ENCODE results near the gene VASN.

Gene VASN

DNA sequence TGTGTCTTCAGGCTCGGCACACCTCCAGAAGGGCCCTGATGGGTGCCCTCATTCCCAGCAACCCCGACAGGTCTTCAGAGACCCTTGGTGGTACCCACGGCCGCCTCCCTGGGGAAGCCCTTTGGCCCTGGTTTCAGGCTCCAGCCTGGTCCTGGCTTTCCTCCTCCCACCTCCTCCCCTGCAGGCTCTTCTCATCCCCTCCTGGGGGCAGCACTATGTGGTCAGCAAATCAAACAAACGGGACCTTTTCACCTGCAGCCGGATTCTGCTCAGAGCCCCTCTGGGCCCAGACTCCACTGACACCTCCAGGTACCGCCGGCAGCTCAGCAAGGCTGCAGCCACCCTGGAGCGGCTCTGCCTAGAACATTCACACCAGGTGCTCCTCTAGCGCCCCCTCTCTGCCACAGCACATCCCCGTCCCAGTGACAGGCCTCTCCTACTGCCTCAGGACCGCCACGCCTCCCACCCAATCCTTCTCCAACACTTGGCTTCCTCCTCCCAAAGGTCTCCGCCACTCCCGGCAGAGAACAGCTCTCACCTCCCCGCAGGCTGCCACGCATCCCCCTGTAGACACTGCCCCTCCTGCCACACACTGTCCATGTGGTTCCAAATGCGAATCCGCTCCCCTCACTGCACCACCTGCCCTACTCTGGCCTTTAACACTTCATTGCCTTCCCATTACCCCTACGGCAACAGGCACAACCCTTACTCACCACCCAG lies 32.8 kb downstream of the VASN start:
- peak; percentile 58 for DNase-seq
- peak; percentile 44 for ATAC-seq

DNA sequence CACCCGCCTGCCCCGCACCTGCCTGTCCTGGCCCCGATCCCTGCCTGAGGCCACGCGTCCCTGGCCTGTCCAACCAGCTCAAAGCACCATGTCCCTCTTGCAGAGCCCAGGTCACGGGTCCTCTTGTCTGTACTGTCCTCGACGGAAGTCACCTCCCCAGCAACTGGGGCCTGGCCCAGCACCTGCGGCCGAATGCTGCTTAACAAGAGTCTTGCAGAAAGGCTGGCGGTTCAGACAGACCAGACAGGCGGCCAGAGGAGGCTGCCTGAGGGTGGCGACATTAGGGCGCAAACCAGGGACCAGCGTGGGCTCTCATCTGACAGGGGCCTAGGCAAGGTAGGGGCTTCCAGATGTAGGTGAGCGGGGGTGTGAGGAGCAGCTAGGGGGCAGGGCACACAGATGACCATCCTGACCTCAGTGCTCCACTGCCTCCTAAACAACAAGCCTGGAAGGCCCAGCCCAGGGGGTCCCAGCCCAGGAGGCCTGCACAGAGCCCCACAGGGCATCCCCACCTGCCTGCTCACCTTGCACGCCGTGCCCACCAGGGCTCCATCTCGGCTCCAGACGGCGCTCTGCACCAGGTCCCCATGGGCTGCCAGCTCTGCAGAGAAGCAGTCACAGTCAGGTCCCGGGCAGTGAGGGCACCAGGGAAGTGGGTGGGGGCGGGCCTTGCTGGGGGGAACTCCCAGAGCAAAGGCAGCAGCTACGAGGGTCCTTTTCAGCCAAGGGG lies 33.5 kb downstream of the VASN start:
- no peak for ATAC-seq
- no peak for DNase-seq

DNA sequence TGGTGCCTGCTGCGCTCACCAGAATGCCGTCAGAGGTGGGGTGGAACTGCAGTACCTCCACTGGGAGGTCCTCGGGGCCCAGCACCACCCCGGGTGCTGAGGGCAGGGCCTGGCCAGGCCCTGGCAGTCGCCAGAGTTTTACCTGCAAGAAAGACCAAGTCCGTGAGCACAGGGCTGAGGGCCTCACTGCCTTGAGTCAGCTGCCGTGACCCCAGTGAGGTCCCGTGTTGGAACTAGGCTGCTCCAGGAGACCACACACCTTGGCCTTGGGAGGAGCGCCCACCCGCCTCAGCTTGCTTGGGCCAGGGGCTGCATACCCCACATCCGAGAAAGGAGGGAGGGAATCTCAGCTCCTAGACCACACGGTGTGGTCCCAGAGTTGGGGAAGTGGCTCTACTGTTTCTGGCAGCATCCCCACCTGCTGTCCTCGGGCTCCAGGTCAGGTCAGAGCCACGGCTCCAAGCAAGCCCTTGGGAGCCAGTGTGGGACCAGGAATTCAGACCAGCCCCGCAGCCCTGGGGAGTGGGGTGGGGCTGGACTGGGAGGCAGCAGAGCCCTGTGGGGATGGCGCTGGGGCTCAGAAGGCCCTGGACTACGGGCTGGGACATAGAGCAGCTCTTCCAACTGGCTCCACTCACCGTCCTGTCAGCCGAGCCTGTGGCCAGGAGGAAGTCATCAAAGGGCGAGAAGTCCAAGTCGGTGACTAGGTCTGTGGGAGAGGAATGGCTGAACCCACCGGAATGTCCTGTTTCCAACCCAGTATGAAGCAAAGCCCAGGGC lies 36.1 kb downstream of the VASN start:
- no peak for DNase-seq
- no peak for ATAC-seq

DNA sequence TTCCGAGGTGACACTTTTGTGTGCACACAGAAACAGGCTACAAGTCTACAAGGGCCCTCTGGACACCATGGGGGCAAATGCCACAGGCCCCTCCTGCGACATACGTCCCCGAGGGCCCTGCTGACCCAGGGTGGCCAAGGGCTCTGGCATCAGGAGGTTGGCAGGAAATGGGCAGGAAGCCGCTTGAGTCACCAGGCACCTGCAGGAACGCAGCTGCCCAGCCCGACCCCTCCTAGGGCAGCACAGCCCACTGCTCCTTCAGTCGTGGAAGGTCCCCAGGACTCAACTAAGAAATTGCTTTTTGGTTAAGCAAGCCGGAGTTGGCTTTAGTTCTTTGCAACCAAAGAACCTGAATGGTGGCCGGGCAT lies 36.7 kb downstream of the VASN start:
- ATAC-seq (no peak), DNase-seq (no peak)

DNA sequence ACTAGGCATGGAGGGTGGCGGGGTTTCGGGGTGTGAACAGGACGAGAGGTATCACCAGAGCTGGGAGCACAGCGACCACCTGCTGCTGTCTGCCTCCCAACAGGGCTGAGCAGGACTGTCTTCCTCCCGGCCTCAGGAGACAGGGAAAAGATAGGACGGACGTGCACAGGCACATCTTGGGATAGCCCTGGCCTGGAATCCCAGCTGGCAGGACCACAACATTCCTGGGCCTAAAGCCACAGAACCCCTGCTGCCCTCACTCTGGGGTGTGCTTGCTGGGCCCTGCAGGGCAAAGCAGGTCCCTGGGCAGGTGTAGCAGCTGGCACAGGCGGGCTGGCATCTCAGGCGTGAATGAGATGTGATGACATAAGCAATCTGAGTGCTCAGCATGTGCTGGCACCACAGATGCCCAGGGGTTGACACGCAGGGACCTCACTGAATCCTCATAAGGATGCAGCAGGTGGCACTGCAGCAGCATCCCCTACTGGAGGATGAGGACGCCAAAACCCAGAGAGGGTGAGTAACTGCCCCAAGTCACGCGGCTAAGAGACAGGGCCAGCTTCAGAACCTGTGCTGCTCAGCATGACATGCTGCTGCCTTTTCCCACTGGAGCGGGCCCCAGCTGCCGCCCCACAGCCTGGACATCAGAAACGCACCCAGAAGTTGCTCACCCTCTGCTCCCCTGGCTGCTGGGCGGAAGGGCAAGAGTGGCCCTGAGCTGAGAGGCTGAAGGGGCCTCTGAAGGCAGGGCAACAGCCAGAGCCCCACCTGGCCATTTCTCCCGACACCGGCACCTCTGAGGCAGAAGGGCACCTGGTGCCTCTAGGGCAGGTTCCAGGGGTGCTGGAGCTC lies 37.7 kb downstream of the VASN start:
- ATAC-seq: no peak
- DNase-seq: no peak

DNA sequence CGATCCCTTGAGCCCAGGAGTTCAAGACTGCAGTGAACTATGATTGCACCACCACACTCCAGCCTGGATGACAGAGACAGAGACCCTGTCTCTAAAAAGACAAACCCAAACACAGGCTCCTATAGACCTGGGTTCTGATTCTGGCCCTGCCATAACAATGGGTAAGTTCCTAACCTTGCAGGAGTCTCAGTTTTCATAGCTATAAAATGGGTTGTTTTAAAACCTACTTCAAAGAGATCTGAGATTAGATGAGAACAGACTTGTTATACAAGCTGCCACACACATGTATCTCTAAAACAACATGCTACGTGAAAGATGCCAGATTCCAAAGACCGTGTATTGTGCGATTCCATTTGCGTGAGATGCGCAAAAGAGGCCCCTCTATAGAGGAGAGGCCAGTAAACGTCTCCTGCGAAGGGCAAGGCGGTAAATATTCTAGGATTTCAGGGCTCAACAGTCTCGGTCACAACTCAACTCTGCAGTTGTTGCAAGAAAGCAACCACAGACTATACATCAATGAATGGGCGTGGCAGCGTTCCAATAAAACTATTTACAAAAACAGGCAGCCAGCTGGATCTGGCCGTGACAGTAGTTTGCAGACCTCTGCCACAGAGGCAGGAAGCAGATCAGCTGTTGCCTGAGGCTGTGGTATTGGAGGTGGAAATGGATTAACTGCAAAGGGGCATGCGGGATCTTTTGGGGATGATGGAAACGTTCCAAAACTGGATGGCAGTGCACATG lies 38.9 kb downstream of the VASN start:
- ATAC-seq: no peak
- no peak for DNase-seq

DNA sequence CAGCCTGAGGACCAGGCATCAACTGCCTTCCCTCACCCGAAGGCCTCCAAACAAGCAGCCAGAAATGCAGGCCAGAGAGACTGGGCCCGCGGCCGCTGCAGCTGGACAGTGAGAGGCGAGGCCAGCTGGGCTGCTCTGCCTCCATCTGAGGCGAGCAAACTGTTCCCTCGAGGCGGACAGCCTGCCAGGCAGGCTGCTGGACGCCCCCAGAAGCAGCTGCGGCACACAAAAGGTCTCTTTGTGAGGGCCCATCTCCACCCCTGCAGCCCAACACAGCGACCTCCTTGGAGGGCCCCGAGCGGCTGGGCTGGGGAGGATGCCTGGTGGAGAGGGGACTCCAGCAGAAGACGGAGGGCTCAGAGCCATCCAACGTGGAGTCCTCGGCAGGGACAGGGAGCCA lies 40.0 kb downstream of the VASN start:
- ATAC-seq: no peak
- no peak for DNase-seq

DNA sequence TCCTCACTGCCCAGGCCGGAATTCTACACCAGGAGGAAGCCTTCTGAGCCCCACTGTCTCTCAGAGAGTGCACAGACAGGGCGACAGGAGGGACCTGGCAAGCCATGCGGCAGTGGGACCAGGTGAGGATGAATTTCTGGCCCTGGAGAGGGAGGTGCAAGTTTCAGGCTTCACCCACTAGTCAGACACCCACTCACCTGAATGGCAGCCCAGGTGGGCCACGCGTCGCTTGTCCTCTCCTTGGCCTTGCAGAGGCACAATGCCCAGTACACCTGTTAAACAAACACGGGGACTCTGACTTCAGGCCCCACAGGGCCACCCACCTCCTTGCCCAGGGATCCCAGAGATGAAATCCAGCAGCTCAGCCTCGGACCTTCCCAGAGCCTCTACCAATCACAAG lies 40.5 kb downstream of the VASN start:
- DNase-seq (no peak), ATAC-seq (no peak)

DNA sequence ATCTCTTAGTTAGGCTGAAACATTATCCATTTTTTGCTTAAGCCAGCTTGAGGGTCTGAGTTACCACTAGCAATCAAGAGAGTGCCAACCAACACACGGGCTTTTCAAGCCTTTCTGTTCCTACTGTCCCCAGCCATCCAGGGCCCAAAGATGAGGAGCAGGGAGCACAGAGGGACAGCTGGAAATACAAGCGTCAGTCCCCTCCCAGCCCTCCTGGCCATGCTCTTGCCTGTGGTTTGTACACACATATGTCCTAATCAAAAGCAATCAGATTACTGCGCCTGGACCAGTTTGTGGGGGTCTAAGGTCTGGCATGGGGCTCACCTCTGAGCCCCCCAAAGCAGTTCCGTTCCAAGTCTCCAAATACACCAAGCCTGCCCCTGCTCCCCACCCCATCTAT lies 41.2 kb downstream of the VASN start:
- DNase-seq (no peak), ATAC-seq (no peak)

DNA sequence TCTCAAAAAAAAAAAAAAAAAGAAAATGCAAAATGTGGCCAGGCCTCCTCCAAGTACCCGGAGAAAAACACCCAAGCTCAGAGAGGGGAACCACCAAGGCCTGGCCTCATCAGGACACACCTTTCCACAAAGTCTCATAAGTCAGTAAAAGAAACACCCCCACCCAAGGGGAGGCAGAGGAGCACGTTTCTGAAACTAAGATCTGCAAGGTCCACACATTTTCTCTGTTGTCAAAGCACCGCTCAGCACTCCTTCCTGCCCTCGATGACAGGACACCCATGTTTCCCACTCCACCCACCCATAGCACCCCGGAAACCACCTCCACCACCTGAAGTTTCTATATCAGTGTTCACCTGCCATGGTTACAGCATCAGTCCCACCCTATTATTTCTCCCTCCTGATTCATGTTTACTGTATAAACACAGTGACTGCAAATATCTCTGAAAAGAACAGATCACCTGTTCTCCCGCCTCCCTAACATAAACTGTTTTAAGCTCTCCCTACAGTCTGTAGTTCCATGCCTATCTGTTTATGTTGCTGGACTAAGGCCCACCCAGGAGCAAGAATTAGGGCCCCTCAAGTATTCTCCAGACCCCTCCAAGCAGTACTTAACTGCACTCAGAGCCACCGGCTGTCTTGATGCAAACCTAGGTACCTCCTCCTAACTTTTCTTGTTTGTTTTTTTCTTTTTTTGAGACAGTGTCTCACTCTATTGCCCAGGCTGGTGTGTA lies 42.7 kb downstream of the VASN start:
- DNase-seq: peak; percentile 81
- ATAC-seq: peak; percentile 75

DNA sequence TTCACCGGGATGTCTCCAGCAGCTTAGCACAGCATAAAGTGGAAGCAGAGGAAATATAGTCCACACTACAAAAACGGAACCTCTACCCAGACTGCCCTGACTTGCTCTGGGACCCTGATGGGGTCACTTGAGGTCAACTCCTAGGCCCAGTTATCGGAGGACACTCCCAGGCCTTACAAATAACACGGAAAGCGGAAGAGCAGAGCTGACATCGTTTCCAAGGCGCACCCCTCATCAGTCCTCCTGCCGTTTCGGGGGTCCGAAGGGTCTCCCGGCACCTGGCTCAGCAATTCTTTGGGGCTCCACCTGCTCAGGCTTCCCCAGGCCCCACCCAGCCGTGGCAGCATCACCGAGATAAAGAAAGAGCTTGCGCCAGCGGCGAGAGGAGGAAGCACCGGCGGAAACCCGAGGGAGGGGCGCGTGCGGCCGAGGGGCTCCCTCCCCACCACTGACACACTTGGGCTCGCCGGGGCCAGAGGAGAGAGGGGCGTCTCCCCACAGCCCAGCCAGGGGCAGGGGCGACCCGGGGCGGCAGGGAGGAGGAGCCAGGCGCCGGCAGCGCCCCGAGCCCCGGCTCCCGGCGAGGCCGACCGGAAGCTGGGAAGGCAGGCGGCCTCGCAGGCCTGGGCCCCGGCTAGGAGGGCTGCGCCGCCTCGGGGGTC lies 44.0 kb downstream of the VASN start:
- ATAC-seq: no peak
- DNase-seq: peak; percentile 70

DNA sequence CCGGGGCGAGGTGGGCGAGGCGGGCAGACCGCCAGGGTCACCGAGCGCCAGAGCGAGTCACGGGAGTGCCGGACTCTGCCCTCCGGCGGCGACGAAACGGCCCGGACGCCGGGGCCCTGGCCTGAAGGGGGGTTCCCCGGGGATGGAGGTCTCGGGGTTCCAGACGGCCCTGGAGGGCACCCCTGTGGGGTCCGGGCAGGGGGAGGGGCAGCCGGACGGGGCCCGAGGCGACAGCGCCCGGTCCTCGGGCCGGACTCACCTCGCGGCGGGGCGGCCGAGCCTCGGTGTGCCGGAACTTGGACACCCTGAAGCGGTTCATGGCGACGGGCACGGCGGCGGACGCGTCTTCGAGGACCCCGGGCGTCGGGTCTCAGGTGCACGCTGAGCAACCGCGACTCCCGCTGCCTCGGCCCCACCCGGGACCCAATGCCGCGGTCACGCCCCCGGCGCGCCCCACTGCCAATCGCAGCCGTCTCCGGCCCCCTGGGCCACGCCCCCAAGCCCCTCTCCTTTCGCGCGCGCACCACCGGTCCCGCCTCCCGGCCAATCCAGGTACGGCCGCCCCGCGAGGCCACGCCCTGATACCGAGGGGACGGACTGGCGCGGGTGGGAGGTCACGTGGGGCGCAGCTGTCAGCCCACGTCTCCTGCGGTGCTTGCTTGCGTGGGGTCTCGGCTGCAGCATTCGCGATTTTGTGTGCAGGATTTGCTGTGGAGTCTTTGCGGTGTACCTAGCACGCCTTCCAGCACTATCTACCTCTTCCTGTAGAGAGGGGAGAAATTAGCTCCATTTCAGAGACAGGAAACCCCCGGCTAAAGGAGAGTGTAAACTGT lies 44.8 kb downstream of the VASN start, which contains the start of gene CORO7:
CORO7 (minus strand) TSS at position 397 of the 833 bp plus-strand sequence; CDS start at position 319, 78 bp downstream.
- ATAC-seq (peak; percentile 88), DNase-seq (peak; percentile 99)

DNA sequence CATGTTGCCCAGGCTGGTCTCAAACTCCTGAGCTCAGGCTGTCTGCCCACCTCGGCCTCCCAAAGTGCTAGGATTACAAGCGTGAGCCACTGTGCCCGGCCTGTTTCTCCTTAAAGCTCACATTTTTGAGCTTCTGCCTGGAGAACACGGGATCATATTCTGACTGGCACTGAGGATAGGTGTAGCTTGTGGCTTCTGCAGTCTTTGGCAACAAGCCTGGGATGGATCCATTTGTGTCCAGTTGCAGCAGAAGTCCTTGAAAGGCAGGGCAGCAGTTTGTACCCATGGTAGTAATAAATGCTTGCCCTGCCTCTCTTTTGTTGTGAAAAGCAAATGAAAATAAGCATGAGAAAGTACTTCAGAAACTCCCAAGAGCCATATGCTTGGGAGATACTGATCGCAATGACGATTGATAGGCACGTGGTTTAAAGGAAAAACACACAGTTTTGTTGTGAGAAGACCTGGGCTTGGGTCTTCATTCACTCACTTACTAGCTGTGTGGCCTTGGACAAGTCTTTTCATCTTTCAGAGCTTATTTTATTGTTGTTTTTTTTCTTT lies 47.8 kb downstream of the VASN start:
- ATAC-seq (no peak), DNase-seq (no peak)

DNA sequence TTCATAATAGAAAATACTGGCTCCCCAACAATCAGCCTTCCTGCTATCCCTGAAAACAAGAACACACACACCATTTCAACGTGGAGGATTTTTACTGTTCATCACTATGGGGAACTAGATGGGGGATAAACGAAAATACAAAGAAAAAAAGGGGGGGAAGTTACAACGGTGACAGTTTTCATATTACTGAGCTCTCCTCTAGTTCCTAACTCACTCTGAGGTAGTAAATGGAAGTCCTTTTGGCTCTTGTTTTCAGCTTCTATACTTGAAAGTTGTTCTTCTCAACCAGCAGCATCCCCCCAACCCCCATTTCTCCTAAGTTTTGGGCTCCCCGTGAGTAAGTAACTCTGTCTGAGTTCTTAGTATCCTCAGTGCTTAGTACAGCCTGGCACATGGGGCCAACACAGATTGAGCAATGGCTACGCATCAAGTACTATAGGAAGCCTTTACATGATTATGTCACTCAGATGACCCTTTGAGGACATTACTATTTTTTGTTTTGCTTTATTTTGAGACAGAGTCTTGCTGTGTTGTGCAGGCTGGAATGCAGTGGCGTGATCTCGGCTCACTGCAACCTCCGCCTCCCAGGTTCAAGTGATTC lies 49.0 kb downstream of the VASN start:
- no peak for DNase-seq
- ATAC-seq: no peak

DNA sequence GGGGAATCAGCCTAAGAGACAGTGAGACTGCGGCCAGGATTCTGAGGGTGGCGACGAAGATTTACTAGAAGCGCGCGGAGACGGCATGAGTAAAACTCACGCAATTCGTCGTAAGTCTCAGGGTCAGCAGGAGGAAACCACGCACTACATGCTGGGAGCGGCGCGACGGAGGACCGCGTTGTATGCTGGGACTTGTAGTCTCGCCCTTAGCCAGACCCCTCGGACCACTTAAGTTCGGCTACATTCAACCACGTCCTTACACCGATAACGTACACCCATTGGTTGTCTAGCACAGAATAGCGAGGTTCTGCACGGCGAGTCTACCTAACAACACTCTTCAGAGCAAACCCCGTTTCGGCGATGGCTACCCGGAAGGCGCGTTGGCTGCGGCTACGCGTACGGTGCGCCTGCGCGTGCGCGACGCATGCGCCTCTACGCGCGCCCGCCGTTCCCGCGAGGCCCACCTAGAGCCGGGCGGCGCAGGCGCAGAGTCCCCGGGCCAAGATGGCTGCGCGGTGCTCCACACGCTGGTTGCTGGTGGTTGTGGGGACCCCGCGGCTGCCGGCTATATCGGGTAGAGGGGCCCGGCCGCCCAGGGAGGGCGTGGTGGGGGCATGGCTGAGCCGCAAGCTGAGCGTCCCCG lies 53.9 kb downstream of the VASN start, which contains the start of gene DNAJA3:
DNAJA3 (plus strand) TSS at position 491 of the 643 bp plus-strand sequence; CDS start at position 505, 14 bp downstream.
- ATAC-seq: peak; percentile 96
- DNase-seq: peak; percentile 95

DNA sequence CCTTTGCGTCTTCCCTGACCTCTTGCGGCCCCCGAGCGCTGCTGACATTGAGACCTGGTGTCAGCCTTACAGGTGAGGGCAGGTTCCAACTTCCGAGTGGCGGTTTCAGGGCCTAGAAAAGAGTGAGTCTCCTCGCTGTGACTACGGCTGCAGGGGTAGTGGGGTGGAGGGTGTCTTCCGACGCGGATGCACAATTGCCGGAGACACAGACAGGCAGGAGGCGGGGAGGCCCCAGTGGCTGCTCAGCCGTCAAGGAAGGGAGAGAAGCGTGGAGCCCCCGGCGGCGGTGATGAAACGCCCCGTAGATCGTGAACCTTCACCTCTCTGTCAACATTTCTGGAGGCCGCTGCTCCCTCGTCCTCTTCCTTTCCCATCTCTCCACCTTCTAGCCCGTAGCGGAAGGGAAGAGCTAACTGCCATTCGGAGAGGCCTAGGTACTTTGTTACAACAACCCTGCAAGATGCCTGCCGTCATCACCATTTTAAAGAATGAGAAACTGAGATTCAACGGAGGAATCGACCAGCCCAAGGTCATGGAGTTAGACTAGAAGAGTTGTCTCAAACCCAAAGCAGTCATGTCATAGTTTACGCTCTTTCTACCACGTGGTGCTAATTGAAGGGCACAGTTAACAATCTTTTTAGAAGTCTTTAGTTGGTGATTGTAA lies 54.5 kb downstream of the VASN start:
- no peak for DNase-seq
- ATAC-seq: peak; percentile 15

DNA sequence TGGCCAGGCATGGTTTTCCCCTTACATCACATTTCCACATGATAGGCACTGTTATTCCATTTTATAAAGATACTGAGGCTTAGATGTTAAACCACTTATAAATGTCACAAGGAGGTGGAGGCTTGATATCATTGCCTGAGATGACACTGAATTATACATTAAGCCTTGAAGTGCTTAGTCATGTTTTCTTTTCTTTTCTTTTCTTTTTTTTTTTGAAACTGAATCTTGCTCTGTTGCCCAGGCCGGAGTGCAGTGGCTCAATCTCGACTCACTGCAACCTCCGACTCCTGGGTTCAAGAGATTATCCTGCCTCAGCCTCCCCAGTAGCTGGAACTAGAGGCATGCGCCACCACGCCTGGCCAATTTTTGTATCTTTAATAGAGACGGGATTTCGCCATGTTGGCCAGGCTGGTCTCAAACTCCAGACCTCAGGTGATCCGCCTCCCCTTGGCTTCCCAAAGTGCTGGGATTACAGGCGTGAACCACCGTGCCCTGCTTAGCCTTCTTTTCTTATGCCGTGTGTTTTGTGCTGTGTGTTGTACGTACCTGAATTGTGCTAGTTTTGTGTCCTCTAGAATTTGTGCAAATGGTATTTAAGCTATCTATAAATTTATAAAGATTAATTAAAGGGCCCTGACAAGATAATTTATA lies 55.2 kb downstream of the VASN start:
- ATAC-seq: no peak
- DNase-seq: no peak
